Neutrophil (primary cell): Measurements from ENCODE around the gene PRKACA.

Source experiments
- H3K27ac ChIP-seq: fragments of 200-600 bp; sonication (generic); 2 replicates; pipeline ENCODE4 v1.5.1; 2016; ENCODE audit warnings: mild to moderate bottlenecking, moderate library complexity
- H3K27me3 ChIP-seq: fragments of 200-600 bp; sonication (generic); 2 replicates; pipeline ENCODE4 v1.6.0; 2016; ENCODE audit warnings: mild to moderate bottlenecking
- H3K36me3 ChIP-seq: fragments of 200-600 bp; sonication (generic); 2 replicates; pipeline ENCODE4 v1.5.1; 2017
- H3K4me1 ChIP-seq, 2 experiments: fragments of 200-600 bp in 1 of 2; sonication (generic) in 1 of 2; 1 replicate in 1 of 2; 2 replicates in 1 of 2; pipeline versions ENCODE4 v1.5.1 to v1.6.1; 2013 to 2016; ENCODE audit warnings: low read depth in 1 of 2, low read length in 1 of 2, mild to moderate bottlenecking in 1 of 2, moderate library complexity in 1 of 2; ENCODE audit not compliant: control insufficient read depth in 1 of 2, insufficient read depth in 1 of 2
- H3K4me3 ChIP-seq, 2 experiments: fragments of 200-600 bp in 1 of 2; sonication (generic) in 1 of 2; 1 replicate in 1 of 2; 2 replicates in 1 of 2; pipeline ENCODE4 v1.5.1; 2013 to 2016; ENCODE audit warnings: low read depth in 1 of 2, low read length in 1 of 2, mild to moderate bottlenecking in 1 of 2, moderate library complexity in 1 of 2
- H3K9me3 ChIP-seq: fragments of 200-600 bp; sonication (generic); 2 replicates; pipeline ENCODE4 v1.5.1; 2016
- TF ChIP-seq, protein P1 (sequence below): fragments of 200-600 bp; sonication (generic); IDR thresholded peaks from 2 replicates; pipeline ENCODE4 v1.5.1; 2016; ENCODE audit warnings: antibody characterized with exemption

PRKACA gene

DNA sequence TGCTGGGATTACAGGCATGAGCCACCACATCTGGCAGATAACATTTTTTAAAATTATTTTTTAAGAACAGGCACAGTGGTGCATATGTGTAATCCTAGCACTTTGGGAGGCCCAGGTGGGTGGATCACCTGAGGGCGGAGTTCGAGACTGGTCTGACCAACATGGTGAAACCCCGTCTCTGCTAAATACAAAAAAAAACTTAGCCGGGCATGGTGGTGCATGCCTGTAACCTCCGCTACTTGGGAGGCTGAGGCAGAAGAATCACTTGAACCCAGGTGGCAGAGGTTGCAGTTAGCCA is 55.1 kb downstream of the PRKACA start:
- H3K27ac ChIP-seq, result no peak overlapping the region
- peaks cover 0 to 4% of the 10 kb centered on the region in 2 experiments for H3K4me1 ChIP-seq
- H3K4me3 ChIP-seq, result no peak overlapping the region
- no peaks in the 10 kb centered on the region for H3K36me3 ChIP-seq
- H3K27me3 ChIP-seq, result peaks cover 58% of the 10 kb centered on the region
- TF ChIP-seq, protein P1, sequence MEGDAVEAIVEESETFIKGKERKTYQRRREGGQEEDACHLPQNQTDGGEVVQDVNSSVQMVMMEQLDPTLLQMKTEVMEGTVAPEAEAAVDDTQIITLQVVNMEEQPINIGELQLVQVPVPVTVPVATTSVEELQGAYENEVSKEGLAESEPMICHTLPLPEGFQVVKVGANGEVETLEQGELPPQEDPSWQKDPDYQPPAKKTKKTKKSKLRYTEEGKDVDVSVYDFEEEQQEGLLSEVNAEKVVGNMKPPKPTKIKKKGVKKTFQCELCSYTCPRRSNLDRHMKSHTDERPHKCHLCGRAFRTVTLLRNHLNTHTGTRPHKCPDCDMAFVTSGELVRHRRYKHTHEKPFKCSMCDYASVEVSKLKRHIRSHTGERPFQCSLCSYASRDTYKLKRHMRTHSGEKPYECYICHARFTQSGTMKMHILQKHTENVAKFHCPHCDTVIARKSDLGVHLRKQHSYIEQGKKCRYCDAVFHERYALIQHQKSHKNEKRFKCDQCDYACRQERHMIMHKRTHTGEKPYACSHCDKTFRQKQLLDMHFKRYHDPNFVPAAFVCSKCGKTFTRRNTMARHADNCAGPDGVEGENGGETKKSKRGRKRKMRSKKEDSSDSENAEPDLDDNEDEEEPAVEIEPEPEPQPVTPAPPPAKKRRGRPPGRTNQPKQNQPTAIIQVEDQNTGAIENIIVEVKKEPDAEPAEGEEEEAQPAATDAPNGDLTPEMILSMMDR, result no peak
- H3K9me3 ChIP-seq, result no peaks in the 10 kb centered on the region

DNA sequence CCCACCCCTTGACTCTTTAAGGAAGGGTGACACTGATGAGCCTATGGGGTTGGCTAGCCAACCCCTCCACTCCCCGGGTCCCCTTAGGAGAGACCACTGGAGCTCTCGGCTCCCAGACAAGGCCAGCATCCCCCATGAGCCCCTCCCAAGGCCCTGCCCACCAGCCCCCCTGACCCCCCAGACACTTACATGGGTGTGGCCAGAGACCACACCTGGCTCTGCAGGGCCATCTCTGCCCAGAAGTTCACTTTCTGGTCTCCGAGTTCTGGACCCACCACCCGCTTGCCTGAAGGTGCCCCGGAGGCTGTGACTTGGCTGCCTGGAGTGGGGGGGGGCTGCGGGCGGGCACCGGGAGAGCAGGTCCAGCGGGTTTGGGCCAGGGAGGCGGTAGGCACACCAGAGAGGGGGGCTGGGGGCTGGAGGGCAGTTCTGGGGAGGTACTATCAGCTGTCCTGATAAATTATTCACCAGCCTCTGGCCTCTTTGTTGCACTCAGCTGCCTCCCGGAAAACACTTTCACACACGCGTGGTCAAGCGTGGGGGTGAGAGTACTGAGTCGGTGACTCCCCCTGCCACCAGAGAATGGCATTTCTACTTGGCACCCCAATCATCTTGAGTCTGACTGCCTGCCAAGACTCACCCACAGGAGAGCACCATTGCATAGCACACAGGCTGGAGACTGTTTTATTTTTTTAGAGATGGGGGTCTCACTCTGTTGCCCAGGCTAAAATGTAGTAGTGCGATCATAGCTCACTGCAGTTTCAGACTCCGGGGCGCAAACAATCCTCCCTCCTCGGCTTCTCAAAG is 55.6 kb downstream of the PRKACA start, which contains the start of gene PALM3:
Gene PALM3, minus strand, starts transcription at position 326 of the 807 bp plus-strand sequence. Its CDS starts 96 bp downstream, at position 230.
- H3K27ac ChIP-seq, result no peak within 1 kb of the TSS
- no peaks in the 10 kb centered on the region for H3K36me3 ChIP-seq
- H3K9me3 ChIP-seq, result no peaks in the 10 kb centered on the region
- H3K4me1 ChIP-seq, result peaks cover 0 to 7% of the 10 kb centered on the region in 2 experiments
- no peak within 1 kb of the TSS for H3K4me3 ChIP-seq
- H3K27me3 ChIP-seq, result peaks cover 64% of the 10 kb centered on the region
- TF ChIP-seq, protein P1, result no peak

DNA sequence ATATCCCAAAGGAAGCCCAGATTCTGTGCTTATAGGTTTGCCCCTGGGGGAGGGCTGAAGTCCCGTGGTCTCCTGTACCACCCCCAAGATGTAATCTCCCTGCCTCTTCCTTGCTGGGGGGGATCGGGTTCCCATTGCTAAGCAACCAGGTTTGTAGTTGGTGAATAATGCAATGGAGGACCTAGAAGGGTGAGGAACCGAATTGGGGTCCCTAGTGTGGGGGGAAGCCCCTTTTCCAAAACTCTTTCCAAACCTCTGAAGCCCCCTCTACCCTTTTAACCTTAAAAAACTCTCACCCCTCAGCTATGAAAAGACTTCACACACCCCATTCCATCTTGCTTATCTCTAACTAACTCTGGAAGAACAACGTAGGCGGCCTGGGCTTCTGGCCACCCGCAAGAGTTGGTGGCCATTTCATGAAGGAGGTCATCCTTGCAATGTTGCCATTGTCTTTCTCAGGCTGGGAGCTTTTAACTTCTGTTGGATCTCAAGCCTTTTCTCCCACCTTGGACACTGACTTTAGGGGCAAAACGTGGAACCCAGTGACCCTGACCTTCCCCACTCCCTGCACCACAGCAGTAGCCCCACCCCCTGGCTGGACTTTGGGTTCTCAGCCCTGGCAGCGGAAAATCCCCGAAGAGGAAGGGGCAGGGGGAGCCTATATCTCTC is 56.3 kb downstream of the PRKACA start:
- TF ChIP-seq, protein P1, result no peak
- Histone ChIP-seq H3K4me3 (no peak overlapping the region), H3K27ac (no peak overlapping the region), H3K9me3 (no peaks in the 10 kb centered on the region), H3K4me1 (peaks cover 0 to 7% of the 10 kb centered on the region in 2 experiments), H3K27me3 (peaks cover 66% of the 10 kb centered on the region), H3K36me3 (no peaks in the 10 kb centered on the region)

DNA sequence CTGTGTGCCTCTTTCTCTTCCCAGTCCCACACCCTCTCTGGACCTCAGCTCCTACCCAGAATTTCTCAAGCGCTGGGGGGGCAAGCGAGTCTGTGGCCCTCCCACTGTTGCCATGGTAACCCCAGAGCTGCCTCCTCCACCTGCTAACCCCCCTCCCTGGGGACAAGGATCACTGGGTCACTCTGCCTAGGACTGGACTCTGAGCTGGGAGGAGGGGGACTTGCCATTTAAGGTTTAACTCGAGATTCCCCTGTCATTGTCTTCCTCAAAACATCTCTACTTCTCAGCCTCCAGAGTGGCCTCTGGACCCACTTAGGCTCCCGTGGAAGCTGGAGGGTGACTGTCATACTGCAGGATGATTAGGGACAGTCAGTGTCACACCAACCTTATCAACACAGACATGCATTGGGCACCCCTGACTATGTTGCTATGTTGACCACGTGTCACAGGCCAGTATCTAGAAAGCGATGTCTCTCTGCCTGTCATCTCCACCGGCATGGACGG is 57.9 kb downstream of the PRKACA start:
- H3K4me1 ChIP-seq, result peaks cover 0 to 7% of the 10 kb centered on the region in 2 experiments
- H3K27me3 ChIP-seq, result peaks cover 79% of the 10 kb centered on the region
- H3K27ac ChIP-seq, result no peak overlapping the region
- TF ChIP-seq, protein P1, result no peak
- no peaks in the 10 kb centered on the region for H3K9me3 ChIP-seq
- H3K36me3 ChIP-seq, result no peaks in the 10 kb centered on the region
- H3K4me3 ChIP-seq, result no peak overlapping the region

DNA sequence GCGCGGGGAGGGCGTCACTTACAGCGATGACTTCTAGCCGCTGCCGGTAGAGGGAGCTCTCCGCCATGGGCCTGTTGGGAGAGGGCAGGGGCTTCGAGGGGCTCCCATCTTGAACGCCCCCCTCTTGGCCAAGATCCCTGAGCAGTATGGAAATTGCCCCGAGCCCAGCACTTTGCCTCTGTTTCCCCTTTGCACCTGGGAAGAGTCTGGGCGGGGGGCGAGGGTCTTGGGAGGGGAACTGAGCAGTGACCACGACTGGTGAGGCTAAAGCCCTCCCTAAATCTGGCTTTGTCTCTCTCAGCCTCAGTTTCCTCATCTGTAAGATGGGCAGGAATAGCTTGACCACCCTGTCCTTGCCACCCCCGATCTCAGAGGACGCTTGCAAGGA is 58.5 kb downstream of the PRKACA start:
- H3K4me3 ChIP-seq, result no peak overlapping the region
- no peaks in the 10 kb centered on the region for H3K36me3 ChIP-seq
- TF ChIP-seq, protein P1, result peak; percentile 63
- peaks cover 0 to 7% of the 10 kb centered on the region in 2 experiments for H3K4me1 ChIP-seq
- H3K27ac ChIP-seq, result no peak overlapping the region
- no peaks in the 10 kb centered on the region for H3K9me3 ChIP-seq
- H3K27me3 ChIP-seq, result peaks cover 85% of the 10 kb centered on the region
